GM18867 (cell line): ENCODE data around the gene HSD17B2.

Experiments
- ATAC-seq: cut with Tn5 transposase; IDR thresholded peaks from one replicate; pipeline ENCODE4 v1.9.1; 2021; ENCODE audit warnings: mild to moderate bottlenecking, moderate library complexity; ENCODE audit not compliant: unreplicated experiment

HSD17B2 gene

GRCh38 chr16:82017911-82018568 lies 17.0 kb upstream of the HSD17B2 start:
- no peak for ATAC-seq

DNA sequence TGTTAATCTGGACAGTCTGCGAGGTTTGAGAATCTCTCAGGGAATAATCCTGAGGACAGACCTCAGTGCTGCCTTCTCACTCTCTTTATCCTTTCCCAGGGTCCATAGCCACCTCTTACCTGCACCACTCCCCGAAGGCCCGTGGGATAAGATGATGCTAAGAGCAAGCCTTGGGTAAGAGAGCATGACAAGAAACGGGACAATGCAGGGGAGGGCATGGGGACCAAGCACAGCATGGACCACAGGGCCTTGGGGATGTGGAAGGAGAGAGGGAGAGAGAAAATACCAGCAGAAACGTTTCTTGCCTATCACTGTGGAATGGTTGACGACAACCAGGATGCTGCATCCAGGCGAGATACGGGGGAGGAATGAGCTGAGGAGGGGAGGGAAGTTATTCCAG lies 15.5 kb upstream of the HSD17B2 start:
- ATAC-seq, result no peak

- no peak for ATAC-seq
Measured at GRCh38 chr16:82020051-82020450, 15.0 kb upstream of the HSD17B2 start.

DNA sequence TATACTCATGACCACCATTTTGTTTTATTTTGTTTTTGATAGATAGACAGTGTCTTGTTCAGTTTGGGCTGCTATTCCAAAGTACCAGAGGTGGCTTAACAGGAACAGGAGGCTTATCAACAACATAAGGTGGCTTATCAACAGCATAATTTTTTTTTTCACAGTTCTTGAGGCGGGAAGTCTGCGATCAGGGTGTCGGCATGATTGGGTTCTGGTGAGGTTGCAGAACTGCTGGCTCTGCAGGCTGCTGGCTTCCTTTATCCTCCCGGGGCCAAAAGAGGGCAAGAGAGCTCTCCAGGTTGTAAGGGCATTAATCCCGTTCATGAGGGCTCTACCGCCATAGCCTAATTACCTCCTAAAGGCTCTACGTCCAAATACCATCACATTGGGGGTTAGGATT lies 11.8 kb upstream of the HSD17B2 start:
- ATAC-seq, result no peak

DNA sequence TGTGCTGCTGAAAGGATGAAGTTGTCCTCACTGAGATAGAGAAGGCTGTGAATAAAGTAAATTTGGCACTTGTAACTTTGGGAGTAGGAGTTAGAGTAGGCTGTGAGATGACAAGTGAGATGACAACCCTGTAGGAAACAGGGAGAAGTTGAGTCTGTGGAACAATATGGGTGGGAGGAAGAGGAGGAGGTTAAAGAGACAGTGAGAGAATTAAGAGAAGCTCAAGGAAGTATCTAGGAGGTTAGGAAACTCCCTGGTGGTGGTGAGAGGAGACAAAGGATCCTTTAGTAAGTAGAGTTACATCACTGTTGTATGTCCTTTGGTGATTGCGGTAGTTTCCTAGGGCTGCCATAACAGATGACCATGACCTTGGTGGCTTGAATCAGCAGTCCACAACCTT lies 10.7 kb upstream of the HSD17B2 start:
- ATAC-seq, result no peak

DNA sequence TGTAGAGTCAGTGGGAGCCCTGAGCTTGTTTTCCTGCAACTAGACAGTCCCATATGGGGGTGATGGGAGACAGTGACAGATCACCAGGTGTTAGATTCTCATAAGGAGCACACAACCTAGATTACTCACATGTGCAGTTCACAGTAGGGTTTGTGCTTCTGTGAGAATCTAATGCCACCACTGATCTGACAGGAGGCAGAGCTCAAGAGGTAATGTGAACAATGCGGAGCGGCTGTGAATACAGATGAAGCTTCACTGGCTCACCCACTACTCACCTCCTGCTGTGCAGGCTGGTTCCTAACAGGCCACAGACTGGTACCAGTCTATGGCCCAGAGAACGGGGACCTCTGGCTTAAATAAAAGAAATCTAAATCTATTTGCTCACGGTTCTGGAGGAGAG lies 10.2 kb upstream of the HSD17B2 start:
- ATAC-seq, result no peak

GRCh38 chr16:82027629-82028064 lies 7.4 kb upstream of the HSD17B2 start:
- no peak for ATAC-seq

DNA sequence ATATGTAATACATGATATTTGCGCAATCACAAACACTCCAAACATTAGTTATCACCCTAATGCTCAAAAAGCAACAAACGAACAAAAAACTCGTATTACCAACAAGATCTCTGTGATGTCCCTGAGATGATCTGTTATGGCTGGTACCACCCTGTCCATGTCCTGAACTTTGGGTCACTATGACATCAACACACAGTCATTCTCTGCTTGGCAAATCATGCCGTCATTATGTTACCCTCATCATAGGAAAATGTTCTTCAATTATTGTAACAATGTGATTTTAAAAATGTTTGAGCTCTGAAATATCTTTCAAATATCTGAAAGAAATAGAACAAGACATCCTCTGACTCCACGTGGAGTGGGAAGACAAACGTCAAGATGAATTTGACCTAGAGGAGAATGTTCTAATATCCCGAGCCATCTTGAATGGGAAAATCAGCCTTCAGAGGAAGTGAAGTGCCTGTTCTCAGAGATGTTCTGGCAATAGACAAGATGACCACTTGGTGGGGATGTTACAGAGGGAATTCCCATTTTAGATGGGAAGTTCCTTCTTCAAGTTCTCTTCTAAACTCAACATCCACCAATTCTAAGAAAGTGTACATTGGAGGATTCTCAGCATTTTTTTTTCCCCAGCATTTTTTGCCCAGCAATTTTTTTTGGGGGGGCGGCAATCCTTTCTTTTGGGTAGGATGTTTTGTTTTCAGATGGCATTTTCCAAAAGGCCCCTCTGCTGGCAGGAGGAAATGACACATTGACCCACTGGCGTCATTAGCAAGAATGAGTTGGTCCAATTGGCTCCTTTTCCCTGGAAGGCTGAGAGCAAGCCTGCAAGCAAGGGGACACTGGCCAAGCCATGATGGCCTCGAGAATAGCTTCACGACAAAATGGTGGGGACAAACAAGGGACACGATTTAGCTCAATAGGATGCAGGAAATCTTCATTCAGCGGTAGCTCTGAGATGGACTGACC lies 3.7 kb upstream of the HSD17B2 start:
- no peak for ATAC-seq

- ATAC-seq, result no peak
Measured at GRCh38 chr16:82033006-82033405, 2.0 kb upstream of the HSD17B2 start.

GRCh38 chr16:82033683-82034300 lies 1.3 kb upstream of the HSD17B2 start:
- no peak for ATAC-seq

GRCh38 chr16:82037251-82037650 lies 2.2 kb downstream of the HSD17B2 start:
- no peak for ATAC-seq

DNA sequence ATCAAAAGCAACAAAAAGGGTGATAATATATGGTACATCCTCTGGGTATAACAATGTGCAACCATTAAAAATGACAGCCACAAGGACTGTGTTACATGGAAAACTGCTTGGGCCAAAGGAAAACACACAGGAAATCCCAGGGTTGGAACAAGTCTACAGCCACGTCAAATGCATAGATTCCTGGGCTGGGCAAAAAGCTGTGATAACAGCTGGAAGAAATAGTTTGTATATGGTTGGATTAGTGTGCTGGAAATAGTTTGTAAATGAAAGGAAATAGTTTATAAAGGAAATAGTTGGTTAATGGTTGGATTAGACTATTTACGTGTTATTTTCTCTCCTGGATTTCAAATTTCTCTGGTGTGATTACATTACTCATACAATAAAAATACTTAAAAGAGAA lies 2.6 kb downstream of the HSD17B2 start:
- ATAC-seq, result no peak

- ATAC-seq, result no peak
Measured at GRCh38 chr16:82040296-82040695, 5.2 kb downstream of the HSD17B2 start.

- ATAC-seq, result no peak
Measured at GRCh38 chr16:82041542-82041941, 6.5 kb downstream of the HSD17B2 start.

- ATAC-seq, result no peak
Measured at GRCh38 chr16:82042144-82042543, 7.1 kb downstream of the HSD17B2 start.

DNA sequence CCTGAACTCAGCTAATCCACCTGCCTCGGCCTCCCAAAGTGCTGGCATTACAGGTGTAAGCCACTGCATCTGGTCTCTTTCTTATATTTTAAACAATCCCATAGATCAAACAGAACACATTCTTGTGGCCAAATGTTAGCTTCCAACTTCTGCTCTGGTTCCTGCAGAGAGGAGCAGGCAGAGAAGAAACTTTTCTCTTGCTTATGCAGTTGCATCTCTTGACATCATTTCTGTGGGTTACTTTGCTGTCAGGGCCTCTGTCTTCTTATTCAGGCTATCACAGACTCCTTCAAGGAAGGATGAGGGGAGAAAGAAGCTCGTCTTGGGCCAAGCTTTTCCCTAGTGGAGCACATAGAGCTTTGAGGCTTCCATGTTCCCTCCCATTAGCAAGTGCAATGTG lies 7.8 kb downstream of the HSD17B2 start:
- ATAC-seq, result no peak

GRCh38 chr16:82043680-82044584 lies 8.9 kb downstream of the HSD17B2 start:
- no peak for ATAC-seq

DNA sequence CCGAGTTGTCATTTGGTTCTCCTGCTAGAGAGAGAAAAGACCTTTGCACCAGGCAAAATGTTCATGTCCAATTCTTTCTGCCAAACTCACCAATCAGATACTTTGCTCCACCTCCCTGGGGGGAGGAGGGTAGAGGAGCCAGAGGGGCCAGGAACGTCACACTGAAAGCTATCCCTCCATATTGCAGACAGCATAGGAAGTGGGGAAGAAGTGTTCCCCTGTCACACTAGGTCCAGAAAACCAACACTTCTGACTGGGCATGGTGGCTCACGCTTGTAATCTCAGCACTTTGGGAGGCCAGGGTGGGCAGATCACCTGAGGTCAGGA lies 9.5 kb downstream of the HSD17B2 start:
- ATAC-seq, result no peak

DNA sequence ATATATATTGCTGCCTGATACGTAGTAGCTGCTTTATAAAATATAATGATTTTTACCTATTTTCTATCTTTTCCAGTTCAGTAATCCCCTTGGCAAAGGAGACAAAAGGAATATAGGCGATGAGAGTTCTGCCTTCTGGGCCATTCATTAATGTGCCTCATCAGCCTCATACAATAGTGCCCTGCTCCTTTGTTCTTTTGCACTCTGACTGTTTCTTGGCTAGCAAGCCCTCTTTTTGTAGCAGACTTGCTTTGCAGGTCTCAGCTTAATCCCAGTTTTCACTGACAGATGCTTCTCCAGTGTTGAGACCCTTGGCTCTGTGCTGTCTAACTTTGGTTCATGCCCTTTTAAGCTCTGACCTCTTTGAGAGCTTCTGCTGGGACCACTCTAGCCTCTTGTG lies 10.4 kb downstream of the HSD17B2 start:
- ATAC-seq, result no peak

DNA sequence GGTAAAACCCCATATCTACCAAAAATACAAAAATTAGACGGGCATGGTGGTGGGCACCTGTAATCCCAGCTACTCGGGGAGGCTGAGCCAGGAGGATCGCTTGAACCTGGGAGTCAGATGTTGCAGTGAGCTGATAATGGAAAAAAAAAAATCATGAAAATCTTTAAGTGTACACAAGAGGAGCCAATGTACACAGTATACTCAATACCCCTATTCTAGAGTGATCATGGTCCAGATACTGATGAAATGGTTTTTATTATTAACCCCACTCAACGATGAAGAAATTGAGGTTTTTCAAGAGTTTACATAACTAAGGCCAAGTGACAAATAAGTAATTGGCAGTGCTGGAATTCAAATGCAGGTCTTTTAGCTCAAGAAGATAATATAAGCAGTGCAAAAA lies 11.5 kb downstream of the HSD17B2 start:
- no peak for ATAC-seq

DNA sequence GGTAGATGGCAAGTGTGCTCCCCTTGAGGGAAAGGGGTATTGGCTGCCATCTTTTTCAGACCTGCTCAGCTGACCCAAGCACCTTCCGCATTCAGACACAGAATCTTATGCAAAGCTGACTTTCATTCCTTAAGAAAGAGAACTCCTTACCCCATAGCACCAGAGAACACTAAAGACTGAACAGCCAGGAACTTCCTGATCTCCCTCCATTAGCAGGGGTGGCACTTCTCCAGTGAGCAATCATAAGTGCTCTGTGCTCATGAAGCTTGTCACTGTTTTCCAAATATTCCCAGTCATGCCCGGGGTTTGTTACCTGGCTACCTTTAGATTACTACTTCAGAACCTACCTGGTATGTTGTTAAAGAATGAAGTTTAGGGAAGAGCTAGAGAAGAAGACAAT lies 11.9 kb downstream of the HSD17B2 start:
- no peak for ATAC-seq
